GM18861 (cell line): Measurements from ENCODE around the gene PIP5K1A.

Experiments used
- ATAC-seq: cut with Tn5 transposase; IDR thresholded peaks from one replicate; pipeline ENCODE4 v1.9.1; 2021; ENCODE audit not compliant: unreplicated experiment

Gene PIP5K1A

DNA sequence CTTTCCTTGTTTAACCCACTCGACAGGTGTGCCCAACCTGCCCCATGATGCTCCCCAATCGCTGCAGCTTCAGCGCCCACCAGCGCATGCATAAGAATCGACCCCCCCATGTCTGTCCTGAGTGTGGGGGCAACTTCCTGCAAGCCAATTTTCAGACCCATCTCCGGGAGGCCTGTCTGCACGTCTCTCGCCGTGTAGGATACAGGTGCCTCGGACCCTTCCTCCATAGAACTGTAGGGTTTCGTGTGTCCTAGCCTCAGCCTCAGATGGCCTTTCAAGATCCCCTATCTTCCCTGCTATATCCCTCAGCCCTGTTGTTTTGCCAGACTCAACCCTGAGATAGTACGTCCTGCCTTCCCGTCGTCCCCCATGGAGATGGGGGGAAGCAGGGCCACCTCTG, 90.2 kb downstream of the PIP5K1A start:
- no peak for ATAC-seq

DNA sequence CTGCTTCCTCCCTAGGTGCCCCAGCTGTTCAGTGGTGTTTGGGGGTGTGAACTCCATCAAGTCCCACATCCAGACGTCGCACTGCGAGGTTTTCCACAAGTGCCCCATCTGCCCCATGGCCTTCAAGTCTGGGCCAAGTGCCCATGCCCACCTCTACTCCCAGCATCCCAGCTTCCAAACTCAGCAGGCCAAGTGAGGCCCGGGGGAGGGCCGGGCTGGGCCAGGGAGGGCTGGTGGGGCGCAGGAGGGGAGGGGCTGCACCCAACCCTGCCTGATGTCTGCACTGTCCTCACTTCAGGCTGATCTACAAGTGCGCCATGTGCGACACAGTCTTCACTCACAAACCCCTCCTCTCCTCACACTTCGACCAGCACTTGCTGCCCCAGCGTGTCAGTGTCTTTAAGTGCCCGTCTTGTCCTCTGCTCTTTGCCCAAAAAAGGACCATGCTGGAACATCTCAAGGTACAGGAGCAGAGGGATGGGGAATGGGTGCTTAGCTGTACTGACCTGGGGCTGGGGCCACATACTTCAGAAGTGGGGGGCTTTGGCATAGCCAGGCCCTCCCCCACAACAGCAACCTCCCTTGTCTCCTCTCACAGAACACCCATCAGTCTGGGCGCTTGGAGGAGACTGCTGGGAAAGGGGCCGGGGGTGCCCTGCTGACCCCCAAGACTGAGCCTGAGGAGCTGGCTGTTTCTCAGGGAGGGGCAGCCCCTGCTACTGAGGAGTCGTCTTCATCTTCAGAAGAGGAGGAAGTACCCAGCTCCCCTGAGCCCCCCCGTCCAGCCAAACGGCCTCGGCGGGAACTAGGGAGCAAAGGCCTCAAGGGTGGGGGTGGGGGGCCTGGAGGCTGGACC, 91.0 kb downstream of the PIP5K1A start:
- ATAC-seq, result no peak

DNA sequence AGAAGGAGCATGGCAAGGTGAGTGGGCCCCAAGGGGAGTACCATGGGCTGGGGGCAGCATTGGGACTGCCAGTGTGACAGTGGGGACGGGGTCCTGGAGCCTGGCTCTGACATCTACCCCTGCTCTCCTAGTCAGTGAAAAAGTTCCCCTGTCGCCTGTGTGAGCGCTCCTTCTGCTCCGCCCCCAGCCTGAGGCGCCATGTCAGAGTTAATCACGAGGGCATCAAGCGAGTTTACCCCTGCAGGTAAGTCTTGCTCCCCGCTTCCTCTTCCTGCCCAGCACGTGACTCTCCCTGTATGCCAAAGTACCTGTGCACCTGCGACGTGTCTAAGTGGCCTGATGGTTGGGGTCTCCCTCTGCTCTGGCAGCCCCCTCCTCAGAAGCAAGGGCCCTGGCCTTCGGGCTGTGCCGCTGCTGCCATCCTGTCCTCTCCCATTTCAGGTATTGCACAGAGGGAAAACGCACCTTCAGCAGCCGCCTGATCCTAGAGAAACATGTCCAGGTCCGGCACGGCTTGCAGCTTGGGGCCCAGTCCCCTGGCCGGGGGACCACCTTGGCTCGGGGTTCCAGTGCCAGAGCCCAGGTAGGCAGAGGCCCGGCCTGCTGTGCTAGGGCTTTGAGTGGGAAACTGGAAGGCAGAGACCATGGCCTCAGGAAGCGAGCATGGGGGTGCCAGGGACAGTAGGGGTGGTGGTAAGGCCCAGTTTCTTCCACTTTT, 91.8 kb downstream of the PIP5K1A start:
- ATAC-seq, result no peak

DNA sequence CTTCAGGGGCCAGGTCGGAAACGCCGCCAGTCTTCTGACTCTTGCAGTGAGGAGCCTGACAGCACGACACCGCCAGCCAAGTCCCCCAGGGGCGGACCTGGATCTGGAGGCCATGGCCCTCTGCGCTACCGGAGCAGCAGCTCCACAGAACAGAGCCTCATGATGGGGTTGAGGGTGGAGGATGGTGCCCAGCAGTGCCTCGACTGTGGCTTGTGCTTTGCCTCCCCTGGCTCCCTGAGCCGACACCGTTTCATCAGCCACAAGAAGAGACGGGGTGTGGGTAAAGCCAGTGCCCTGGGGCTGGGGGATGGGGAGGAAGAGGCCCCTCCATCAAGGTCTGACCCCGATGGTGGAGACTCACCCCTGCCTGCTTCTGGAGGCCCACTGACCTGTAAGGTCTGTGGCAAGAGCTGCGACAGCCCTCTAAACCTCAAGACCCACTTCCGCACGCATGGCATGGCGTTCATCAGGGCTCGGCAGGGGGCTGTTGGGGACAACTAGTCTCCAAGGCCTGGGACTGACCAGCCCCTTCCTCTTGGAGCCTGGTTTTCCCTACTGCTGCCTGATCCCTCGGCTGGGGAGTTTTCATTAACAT, 92.5 kb downstream of the PIP5K1A start:
- no peak for ATAC-seq

DNA sequence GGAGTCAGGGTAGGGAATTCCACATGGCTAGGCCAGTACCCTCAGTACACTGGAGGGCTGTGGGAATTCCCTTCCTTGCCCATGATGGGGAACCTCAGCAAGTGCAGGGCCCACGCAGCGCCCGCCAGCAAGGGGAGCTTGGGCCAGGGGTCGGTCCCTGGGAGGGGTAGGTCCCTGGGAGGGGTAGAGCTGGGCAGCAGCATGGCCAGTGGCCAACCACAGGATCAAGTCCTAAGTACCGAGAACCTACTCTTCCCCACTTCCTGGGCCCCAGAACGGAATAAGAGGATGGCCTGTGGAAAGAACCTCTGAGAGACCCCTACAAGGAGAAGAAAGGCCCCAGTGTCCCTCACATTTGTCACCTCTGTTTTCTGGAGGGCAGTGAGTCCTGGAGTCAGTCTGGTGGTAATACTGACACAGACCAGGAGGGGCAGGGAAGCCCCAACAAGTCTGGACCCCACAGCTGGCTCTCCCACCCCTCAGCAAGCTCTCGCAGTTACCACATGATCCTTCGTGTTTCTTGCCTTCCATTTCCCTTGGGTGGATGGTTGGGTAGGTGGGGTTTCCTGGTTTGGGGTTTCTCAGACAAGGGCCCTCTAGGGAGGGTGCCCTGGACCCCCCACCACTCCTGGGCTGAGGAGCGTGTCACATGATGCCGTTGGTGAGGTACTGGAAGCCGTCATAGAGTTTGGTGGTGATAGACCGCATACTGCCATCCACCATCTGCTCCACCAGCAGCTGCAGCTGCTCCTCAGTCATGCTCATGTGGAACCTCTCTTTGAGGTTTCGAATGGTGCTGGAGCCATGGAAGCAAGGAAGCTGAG, 94.1 kb downstream of the PIP5K1A start:
- ATAC-seq, result no peak

DNA sequence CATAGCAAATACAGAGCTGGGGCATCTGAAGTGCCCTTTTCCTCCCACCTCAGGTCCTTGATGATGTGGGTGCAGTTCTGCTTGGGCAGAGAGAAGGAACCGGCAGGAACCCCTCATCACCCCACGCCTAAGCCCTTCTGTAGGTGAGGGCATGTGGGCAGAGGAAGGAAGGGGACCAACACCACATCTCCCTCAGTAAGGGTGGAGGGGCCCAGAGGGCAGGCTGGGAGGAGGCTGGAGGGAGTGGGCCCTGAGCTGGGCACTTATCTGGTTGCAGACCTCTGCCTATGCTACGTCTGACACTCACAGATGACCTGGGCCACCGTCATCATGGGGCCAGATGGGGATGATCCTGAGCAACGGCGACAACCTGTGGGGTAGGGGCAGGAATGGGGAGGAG, 94.7 kb downstream of the PIP5K1A start:
- ATAC-seq, result no peak

DNA sequence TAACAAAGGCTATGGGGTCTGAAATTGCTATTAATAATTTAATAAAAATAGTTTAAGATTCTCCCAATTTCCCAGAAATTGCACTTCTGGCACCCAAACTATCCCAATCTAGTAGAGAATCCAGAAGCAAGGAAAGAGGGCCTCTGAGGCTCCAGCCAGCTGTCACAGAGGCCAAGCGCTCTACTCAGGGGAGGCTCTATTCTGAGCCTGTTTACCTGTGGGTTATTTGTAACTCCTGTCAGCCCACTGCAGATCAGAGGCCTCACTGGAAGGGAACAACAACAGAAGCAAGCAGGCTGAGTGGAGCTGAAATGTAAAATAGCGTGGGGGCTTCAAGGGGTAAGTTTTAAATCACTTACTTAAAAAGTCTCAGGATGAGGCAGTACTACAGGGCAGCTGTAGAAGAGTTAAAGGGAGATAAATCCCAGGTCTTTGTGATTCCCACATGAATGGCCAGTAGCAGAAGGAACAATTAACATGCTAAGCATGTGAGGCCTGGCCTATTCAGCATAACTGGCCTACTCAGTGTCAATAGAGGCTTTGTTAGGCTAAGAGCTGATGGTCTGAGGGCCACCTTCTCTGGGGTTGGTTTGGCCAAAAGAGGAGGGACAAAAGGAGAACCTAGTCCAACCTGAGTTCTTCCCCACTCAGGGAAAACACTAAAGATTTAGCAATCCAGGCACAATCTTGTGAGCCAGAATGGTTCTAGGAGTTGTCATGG, 96.5 kb downstream of the PIP5K1A start:
- ATAC-seq, result no peak
